Upper lobe of left lung (tissue), 6 donors: ENCODE data around the gene PTP4A1. TPM values are rescaled to one million over a fixed set of nuclear protein-coding genes. Genes with fewer than 3 reads are reported as not detected.
"Not testable (repeated sequence)": the region's sequence is repeated elsewhere in the genome, so short reads cannot be mapped to it uniquely, and the experiment has no call there.

Experiments
- ATAC-seq, 2 donors: fragments of 200-7000 bp; cut with Tn5 transposase; one replicate each; pipeline ENCODE4 v1.9.1; 2022; ENCODE audit warnings: mild to moderate bottlenecking in 2 of 2, moderate library complexity in 2 of 2; ENCODE audit not compliant: low FRiP score in 2 of 2
- DNase-seq, 2 donors: peaks; one replicate each; pipeline ENCODE4 v3.0.0-alpha.2; 2019 to 2020
- H3K27ac ChIP-seq, 4 donors: fragments of 200-600 bp; sonication (generic); one replicate each; pipeline ENCODE4 v1.5.1; 2016 to 2019
- H3K27me3 ChIP-seq, 4 donors: fragments of 200-600 bp; sonication (generic); one replicate each; pipeline ENCODE4 v1.5.1; 2017 to 2019
- H3K36me3 ChIP-seq, 4 donors: fragments of 200-600 bp; sonication (generic); one replicate each; pipeline ENCODE4 v1.5.1; 2016 to 2019
- H3K4me1 ChIP-seq, 4 donors: fragments of 200-600 bp; sonication (generic); one replicate each; pipeline ENCODE4 v1.5.1; 2018 to 2019
- H3K4me3 ChIP-seq, 4 donors: fragments of 200-600 bp; sonication (generic); one replicate each; pipeline ENCODE4 v1.5.1; 2017 to 2019; ENCODE audit warnings: mild to moderate bottlenecking in 2 of 4, moderate library complexity in 1 of 4
- H3K9me3 ChIP-seq, 4 donors: fragments of 200-600 bp; sonication (generic); one replicate each; pipeline ENCODE4 v1.5.1; 2018 to 2019
- EP300 ChIP-seq, 4 donors: sonication (generic); formaldehyde crosslinking; IDR thresholded peaks; one replicate each; pipeline ENCODE4 v1.5.1; 2017; ENCODE audit warnings: antibody characterized with exemption in 4 of 4, control low read depth in 2 of 4
- POLR2A ChIP-seq, 4 donors: fragments of 450-650 bp; IDR thresholded peaks; one replicate each; pipeline ENCODE4 v1.5.1; 2016 to 2017; ENCODE audit warnings: antibody characterized with exemption in 4 of 4, mild to moderate bottlenecking in 2 of 4
- POLR2AphosphoS5 ChIP-seq, 2 donors: sonication (generic); formaldehyde crosslinking; IDR thresholded peaks; one replicate each; pipeline ENCODE4 v1.5.1; 2017; ENCODE audit warnings: antibody characterized with exemption in 2 of 2
- WGBS, 2 donors: methylation state at CpG; one replicate each; pipeline ENCODE4 v1.1.5; 2017 to 2018; 5-methylcytosine and 5-hydroxymethylcytosine counted together
- total RNA-seq, 6 donors: library from RNA; depleted of rRNA in 4 of 6; stranded (reverse); fragments of >200 nt in 4 of 6; gene quantifications; one replicate each; pipeline versions ENCODE4 v1.1.0 to v1.2.1, GENCODE V29; 2016 to 2021
- TF ChIP-seq, protein P1 (sequence below), 6 experiments: fragments of 450-650 bp in 4 of 6; fragments of 200-600 bp in 2 of 6; sonication (generic) in 2 of 6; IDR thresholded peaks; one replicate each; pipeline ENCODE4 v1.5.1; 2016 to 2019; ENCODE audit warnings: antibody characterized with exemption in 6 of 6
- donor health status: DM: no; HTN: no; CAD: no; lungs with moderate emphysema.
- donor health status: DM: no; HTN: yes; CAD: no; lungs with severe emphysema.

The PTP4A1 gene
- total RNA-seq, 6 donors from 2014 or later, result 5.2 to 134 (median 57.9) TPM

DNA sequence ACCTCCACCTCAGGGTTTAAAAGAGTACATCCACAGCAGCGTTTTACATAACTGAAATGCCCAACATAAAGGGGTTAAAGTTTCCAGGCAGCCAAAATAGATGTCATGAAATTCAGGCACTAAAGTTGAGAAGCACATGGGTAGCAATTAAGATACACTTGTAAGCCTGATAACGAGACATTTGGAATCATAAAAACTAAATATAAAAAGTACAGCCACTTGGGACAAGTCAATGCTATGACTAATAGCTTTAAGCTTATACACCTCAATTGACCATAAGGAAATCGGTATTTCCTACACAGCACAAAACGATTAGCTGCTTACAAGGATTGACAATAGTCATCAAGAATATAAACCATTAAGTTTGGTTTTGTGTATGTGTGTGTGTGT, 11.8 kb downstream of the PTP4A1 start:
- no peak for TF ChIP-seq POLR2AphosphoS5 (IDR thresholded peaks at IDR 0.05)
- no peak for TF ChIP-seq POLR2A (IDR thresholded peaks at IDR 0.05)
- TF ChIP-seq EP300 (IDR thresholded peaks at IDR 0.05), result no peak
- TF ChIP-seq, protein P1, sequence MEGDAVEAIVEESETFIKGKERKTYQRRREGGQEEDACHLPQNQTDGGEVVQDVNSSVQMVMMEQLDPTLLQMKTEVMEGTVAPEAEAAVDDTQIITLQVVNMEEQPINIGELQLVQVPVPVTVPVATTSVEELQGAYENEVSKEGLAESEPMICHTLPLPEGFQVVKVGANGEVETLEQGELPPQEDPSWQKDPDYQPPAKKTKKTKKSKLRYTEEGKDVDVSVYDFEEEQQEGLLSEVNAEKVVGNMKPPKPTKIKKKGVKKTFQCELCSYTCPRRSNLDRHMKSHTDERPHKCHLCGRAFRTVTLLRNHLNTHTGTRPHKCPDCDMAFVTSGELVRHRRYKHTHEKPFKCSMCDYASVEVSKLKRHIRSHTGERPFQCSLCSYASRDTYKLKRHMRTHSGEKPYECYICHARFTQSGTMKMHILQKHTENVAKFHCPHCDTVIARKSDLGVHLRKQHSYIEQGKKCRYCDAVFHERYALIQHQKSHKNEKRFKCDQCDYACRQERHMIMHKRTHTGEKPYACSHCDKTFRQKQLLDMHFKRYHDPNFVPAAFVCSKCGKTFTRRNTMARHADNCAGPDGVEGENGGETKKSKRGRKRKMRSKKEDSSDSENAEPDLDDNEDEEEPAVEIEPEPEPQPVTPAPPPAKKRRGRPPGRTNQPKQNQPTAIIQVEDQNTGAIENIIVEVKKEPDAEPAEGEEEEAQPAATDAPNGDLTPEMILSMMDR (IDR thresholded peaks at IDR 0.05), result no peak
- no peaks in the 10 kb centered on the region for H3K9me3 ChIP-seq

DNA sequence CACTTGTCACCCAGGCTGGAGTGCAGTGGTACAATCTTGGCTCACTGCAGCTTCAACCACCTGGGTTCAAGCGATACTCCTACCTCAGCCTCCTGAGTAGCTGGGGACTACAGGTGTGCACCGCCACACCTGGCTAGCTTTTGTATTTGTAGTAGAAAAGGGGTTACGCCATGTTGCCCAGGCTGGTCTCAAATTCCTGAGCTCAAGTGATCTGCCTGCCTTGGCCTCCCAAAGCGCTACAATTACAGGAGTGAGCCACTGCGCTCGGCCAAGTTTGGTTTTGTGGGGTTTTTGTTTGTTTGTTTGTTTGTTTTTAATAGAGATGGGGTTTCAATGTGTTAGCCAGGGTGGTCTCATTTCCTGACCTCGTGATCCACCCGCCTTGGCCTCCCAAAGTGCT, 12.3 kb downstream of the PTP4A1 start:
- no peak for TF ChIP-seq EP300 (IDR thresholded peaks at IDR 0.05)
- TF ChIP-seq, protein P1 (IDR thresholded peaks at IDR 0.05), result no peak
- no peak for TF ChIP-seq POLR2A (IDR thresholded peaks at IDR 0.05)
- no peak for TF ChIP-seq POLR2AphosphoS5 (IDR thresholded peaks at IDR 0.05)
- Histone ChIP-seq H3K27ac (no peak overlapping the region), H3K4me3 (no peak overlapping the region), H3K27me3 (no peaks in the 10 kb centered on the region), H3K36me3 (peaks cover 10 to 37% (median 17%) of the 10 kb centered on the region in 4 donors), H3K9me3 (no peaks in the 10 kb centered on the region), H3K4me1 (no peaks in the 10 kb centered on the region)
- no peak for ATAC-seq
- DNase-seq, result no peak
- WGBS, 2 donors, result 98 to 99% methylated on average over 7 to 8 of the region's 8 CpGs

More for the DNA sequence above, 11.8 kb downstream of the PTP4A1 start:
- Histone ChIP-seq H3K36me3 (peaks cover 12 to 42% (median 21%) of the 10 kb centered on the region in 4 donors), H3K4me1 (no peaks in the 10 kb centered on the region), H3K27me3 (no peaks in the 10 kb centered on the region), H3K27ac (no peak overlapping the region), H3K4me3 (no peak overlapping the region)
- WGBS, 2 donors, result 71 to 81% methylated on average over 4 of the region's 4 CpGs
- ATAC-seq (no peak), DNase-seq (no peak)

DNA sequence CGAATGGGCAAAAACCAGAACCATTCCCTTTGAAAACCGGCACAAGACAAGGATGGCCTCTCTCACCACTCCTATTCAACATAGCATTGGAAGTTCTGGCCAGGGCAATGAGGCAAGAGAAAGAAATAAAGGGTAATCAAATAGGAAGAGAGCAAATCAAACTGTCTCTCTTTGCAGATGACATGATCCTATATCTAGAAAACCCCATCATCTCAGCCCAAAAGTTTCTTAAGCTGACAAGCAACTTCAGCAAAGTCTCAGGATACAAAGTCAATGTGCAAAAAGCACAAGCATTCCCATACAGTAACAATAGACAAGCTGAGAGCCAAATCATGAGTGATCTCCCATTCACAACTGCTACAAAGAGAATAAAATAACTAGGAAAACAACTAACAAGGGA, 13.4 kb downstream of the PTP4A1 start:
- ATAC-seq, H3K4me3 ChIP-seq, H3K9me3 ChIP-seq, H3K27ac ChIP-seq, H3K4me1 ChIP-seq, DNase-seq, H3K27me3 ChIP-seq: not testable (repeated sequence)
- WGBS, 2 donors, result 73 to 93% methylated on average over 2 of the region's 2 CpGs
- peaks cover 2 to 26% (median 7%) of the 10 kb centered on the region in 4 donors for H3K36me3 ChIP-seq

DNA sequence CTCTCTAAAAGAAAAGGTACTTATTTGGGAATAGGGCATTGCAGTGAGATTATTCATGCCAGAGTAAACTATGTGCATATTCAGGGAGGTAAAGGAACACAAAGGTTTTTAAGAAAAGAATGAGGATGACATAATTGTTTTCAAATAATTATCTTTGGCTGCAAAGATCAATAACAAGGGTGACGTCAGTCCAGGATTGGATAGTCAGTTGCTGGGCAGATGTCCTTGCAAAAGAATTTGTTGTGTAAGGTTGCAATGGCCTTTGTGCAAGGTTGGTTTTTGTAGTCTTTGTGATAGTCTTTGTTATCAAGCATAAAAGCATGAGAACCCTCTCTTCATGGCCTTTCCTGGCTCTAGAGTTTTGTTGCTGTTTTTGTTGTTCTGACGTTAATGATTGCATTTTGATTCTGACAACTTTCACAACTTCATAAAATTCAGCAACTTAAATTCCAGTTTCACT, 17.7 kb downstream of the PTP4A1 start:
- Histone ChIP-seq H3K27me3 (no peaks in the 10 kb centered on the region), H3K4me3 (no peak overlapping the region), H3K4me1 (no peaks in the 10 kb centered on the region), H3K36me3 (no peaks in the 10 kb centered on the region), H3K27ac (no peak overlapping the region), H3K9me3 (no peaks in the 10 kb centered on the region)
- TF ChIP-seq, protein P1 (IDR thresholded peaks at IDR 0.05), result no peak
- TF ChIP-seq POLR2AphosphoS5 (IDR thresholded peaks at IDR 0.05) (no peak), POLR2A (IDR thresholded peaks at IDR 0.05) (no peak), EP300 (IDR thresholded peaks at IDR 0.05) (no peak)
- 78 to 82% methylated on average over 2 of the region's 2 CpGs for WGBS, 2 donors
- no peak for ATAC-seq
- DNase-seq, result no peak

DNA sequence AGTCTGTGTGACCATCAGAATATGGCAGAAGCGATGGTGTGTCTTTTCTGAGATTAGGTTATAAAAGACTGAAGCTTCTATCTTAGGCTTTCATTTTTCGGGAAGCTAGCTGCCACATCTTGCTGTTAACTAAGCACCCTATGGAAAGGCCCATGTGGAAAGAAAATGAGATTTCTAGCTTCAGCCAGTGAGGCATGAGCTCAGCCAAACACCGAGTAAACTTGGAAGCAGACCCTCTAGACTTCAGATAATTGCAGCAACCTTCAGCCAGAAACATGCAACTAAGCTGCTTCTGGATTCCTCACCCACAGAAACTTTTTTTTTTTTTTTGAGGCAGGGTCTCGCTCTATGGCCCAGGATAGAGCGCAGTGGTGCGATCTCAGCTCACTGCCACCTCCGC, 20.6 kb downstream of the PTP4A1 start:
- H3K27ac ChIP-seq, result no peak overlapping the region
- no peaks in the 10 kb centered on the region for H3K9me3 ChIP-seq
- ATAC-seq (no peak), DNase-seq (no peak)
- H3K4me1 ChIP-seq, result peaks cover 0 to 2% (median 1%) of the 10 kb centered on the region in 4 donors
- no peak overlapping the region for H3K4me3 ChIP-seq
- H3K27me3 ChIP-seq, result no peaks in the 10 kb centered on the region
- TF ChIP-seq EP300 (IDR thresholded peaks at IDR 0.05), result no peak
- no peak for TF ChIP-seq POLR2AphosphoS5 (IDR thresholded peaks at IDR 0.05)
- TF ChIP-seq, protein P1 (IDR thresholded peaks at IDR 0.05), result no peak
- no peak for TF ChIP-seq POLR2A (IDR thresholded peaks at IDR 0.05)
- no peaks in the 10 kb centered on the region for H3K36me3 ChIP-seq
- WGBS, 2 donors, result 93 to 95% methylated on average over 7 of the region's 7 CpGs
